NCI-H187 (cell line): Measurements from ENCODE around the gene CCDC102B.
"Not testable (repeated sequence)": the region's sequence is repeated elsewhere in the genome, so short reads cannot be mapped to it uniquely, and the experiment has no call there.

Experiments used
- DNase-seq, 2 experiments: peaks; one replicate each; lab custom pipeline; 2025; lab: John Stamatoyannopoulos, UW

Gene CCDC102B

DNA sequence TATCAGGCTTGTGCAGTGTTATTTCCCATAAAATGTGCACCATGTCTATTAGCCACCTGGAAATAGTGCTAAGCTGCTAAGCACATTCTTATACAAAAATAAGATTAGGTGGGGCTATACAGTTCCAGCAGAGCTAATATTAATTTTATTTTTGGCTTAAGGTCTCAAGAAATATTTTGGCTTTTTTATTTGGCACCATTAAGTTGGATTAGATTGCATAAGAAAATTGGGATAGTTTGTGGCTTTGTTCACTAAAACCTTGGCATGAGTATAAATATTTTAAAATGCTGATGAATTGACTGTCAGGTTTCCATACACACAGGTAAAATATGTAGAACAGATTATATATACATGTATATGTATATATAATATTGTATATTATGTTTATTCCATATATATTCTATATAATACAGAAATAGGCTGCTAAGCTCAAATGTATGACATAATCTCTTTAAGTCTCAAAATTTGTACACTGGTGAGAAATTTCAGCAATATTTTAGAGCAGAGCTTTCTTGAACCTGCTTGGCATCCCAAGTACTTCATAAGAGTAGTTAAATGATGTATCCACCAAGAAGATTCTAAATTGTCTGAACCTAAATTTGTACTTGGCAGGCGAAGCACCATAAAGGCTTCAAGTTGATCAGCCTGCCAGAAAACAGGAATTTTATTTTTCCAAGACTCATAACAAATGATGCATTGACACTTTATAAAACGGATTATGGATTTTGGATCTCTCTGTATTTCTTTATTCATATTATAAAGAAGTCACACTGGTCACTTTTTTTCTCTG is 32.6 kb downstream of the CCDC102B start:
- no peak for DNase-seq

DNA sequence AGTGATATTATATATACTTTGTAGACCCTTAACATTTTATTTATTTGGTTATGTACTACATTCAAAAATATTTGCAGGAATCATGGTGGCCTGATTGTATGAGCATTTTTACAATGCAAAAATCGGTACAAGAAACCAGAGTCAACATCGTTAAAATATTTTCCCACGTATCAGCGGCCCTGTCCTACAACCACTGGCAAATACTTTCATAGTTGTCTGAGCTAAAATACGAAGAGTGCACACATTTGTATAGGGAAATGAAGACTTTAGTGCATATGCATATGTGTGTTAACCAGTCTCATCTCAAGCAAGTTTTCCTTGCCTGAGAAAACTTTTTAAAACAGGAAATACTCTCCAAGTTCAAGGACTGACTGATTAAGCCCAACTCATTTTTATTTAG is 35.9 kb downstream of the CCDC102B start:
- no peak for DNase-seq

DNA sequence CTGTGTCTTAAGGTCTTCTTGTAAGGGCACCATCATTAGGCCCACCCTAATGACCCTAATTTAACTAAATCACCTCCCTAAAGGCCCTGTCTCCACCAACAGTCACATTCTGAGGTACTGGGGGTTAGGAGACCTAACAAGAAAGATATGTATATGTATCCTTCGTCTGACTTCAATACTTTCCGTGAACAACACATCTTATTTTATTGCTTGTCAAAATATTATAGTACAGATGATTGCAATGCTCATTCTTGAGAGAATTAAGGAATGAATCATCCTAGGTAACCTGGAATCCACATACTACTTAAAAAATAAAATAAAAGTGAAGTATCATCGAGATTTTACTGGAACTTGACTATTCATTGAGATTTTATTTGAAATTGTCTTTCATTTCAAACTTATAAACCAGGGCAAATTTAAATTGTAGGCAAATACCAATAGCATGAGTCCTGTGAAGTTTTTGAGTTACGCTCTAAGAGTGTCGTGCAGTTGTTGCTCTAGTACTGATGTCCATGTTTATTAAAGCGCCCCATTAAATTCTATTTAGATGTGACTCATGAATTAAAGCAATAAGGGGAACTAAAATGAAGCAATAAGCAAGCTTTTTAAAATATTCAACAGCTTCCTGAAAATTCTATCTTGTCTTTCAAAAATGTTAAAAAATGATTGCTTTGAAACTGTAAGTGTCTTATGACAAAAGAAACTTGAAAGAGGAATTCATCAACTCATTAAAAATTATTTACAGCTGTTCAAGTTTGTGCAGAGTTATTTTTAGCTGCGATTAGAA is 40.0 kb downstream of the CCDC102B start:
- no peak for DNase-seq

DNA sequence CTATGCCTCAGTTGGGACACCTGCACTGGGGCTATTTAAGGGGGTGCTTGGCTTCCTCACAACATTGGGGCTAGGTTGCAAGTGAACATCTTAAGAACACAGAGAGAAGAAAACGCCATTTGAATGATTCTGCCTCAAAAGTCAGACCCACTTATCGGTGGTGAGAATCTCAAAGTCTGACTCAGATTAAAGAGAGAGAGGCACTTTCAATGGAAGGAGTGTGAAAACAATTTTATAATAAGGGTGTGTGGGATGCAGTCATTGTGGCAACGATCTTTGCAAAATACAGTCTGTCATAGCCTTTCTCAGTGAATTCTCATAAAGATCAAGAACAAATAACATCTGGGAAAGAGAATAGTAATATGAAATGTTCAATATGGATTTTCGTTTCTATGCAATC is 41.8 kb downstream of the CCDC102B start:
- no peak for DNase-seq

DNA sequence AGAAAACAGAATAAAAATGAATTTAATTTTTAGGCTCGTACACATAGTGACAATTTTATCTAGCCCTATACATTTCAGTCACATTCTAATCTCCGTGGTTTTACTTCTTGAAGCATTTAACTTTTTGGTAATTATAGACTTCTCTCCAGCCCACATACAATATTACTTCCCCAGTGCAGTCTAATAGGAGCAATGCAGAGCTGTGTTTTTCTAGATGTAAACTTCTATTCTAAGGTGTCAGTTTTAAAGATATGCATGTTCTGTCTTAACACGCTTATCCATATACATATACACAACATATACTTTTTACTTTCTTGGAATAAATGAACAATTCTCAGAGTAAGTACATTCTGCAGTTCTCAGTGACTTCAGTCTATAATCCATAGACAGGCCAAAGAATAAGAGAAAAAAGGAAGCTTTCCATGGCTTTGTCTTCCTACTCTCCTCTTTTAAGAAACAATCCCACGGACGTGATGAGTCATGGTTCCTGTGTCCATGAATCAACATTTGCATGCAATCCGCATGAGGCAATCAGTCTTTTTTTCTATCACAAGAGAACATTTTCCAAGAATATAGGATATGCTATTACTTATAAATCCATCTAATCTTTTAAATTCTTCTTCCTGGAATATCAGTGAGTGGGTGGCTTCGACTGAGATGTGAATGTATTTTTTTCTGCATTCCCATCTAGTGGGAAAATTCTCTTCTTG is 42.8 kb downstream of the CCDC102B start:
- no peak for DNase-seq

DNA sequence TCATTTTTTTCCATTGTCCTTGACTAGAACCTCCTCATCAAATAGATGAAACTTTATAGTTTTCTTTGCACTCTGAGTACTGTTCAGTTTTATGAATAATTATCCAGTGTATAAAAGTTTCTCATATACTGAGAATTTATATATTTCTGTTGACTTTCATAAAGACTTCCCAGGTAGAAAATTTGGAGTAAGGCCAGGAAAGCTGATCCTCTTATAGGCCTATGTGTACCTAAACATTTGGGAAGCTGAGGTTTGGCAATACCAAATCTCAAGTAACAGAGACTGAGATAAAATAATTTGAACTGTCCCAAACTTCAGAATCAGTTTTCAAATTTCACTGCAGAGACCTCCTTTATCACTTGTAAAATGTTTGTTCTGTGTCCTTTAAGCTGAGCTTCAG is 43.4 kb downstream of the CCDC102B start:
- DNase-seq, result no peak

DNA sequence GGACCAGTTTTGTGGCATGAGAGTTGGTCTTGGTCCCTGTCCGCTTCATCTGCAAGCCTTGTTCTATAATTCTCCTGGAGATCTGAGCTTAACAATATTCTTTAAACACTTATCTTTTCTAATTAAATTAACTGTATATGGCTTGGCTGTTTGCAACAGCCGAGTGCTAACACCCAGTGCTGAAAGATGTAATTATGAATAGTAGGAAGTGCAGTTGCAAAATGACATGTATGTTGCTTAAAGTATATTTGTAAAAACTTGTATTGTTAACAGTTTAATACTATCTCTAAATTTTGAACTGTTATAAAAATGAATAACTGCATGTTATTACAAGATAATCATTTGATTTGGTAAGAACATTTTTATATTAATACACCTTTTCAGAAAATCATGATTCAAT is 45.1 kb downstream of the CCDC102B start:
- no peak for DNase-seq

DNA sequence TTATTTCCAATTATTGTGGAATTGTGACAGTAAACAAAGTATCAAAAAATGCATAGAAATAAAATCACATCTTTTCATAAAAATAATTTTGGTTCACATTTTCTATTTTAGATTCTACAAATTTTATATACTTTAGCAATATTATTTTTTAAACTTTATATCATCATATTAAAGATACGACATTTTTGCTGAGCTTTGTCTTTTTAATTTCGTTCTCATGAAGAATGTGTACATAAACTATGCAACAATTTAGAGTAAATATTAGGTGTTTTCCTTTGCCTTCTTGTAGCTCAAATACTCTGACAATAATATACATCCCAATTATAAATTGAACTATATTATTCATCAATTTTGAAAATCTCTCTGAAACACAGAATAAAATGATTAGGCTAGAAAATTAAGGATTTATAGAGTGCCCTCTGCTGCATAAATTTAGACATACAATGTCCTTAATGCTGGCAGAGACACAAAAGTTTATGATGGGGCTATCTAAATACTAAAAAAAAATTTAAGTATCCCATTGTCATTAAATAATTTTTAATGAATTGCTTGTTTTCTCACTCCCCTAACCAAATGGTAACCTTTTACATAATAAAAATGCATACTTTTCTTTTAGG is 45.7 kb downstream of the CCDC102B start:
- DNase-seq, result no peak

DNA sequence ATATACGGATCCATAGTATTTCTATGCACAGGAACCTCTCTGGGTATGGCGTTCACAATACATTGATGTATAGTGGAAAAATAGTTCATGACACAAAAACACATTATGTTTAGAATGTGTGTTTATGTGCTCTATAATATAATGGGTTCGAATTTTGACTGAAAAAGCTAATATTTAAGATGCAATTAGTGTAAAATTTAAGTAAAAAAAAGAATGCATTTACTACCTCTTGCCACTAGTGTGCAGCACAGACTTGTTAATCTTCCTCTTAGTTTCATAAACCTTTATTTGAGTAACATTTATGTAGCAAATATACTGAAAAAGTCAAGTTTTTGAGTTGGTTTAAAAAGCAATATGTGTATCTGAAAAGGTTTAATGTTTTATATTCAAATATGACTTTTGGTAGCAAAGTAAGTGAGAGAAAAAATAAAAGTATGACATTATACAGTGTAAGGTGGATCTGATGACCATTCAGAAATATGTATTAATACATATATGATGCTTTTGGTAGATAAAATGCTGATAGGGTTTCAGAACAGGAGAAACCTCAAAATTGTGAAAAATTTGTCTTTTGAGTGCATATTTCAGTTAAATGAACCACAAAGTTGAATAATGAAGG is 49.4 kb downstream of the CCDC102B start:
- DNase-seq, result no peak

DNA sequence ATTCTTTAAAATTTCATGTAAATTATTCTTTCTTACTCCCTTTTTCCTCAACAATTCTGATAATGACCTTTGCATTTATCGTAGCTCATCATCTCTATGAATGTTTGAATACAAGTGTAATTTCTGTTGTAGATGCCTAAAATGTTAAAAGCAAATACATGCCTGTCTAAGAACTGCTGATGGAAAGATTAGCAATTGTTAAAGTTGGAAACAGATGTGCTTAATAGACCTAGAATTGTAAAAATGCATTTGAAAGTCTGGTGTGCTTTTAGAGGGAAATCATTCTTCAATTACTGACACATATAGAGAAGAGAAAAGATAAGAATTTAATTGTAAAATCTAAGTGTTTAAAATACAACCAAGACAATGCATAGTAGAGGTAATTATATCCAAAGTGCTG is 50.4 kb downstream of the CCDC102B start:
- DNase-seq, result no peak

DNA sequence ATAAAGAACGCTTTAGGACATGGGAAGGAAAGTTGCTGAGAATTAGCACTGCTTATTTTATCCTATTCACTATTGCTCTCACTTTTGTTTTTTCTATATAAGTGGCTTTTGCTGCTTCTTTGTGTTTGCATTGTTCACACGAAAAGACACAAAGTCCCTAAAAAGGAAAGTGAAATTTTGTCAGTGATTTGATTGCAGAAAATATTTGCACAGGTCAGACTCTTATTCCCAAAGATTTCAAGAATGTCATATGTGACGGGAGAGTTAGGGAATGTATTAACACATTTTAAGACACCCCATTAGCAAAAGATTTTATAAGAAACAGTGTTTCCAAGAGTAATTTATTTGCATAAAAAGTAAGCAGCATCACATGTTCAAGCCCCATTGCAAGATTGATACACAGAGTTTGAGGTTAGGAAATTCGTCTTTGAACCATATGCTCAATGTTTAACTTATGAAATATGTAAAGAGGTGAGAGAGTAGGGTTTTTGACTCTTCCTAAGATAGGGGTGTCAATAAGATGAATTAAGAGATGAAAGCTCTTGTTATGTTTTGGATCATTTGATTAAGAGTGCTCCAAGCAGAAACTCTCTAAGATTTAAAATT is 57.0 kb downstream of the CCDC102B start:
- no peak for DNase-seq

DNA sequence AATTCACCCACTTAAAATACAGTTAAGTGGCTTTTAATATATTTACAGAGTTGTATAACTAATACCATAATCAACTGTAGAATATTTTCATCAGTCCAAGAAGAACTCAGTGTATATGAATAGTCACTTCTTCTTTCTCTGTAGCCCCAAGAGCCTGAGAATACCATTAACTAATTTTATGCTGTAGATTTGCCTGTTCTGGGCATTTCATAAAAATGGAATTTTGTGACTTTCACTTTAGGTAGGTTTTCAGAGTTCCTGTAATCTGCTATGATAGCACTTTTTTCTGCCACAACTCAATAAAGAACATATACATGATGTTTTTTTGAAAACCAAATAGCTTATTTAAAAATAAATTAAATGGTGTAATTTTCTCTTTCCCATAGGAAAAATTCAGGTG is 57.6 kb downstream of the CCDC102B start:
- DNase-seq, result no peak

DNA sequence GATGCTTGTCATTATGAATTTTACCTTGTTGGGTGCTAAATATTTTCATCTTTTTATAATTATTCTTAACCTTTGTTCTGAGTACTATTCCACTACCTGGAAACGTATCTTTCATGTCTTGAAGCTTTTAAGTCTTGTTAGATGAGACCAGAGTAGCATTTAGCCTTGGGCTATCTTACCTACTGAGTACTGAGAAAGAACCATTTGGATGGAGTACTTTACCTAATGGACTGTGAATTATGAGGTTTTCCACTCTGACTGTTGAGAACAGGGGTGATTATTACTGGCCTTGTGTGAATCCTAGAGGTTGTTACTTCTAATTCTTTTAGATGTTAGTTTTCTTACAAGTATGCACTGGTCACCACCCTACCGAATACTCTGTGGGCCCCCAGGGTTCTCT is 63.5 kb downstream of the CCDC102B start:
- no peak for DNase-seq

DNA sequence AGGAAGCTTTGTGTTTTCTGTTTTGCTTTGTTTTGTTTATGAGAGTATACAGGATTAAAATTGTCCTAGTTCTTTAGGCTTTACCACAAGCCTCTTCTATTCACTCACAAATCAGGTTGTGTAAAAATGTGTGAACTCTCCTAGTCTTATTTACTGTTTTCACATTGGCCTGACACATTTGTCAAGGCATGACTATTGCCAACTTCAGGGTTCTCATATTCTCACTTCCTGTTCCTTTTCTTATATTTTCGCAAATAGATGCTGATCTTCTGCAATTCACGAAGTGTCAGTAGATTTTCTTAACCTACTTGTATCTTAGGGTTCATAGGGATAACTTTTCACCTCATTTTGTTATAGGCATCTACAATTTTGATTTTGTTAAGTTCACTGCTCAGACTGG is 67.1 kb downstream of the CCDC102B start:
- DNase-seq, result no peak

DNA sequence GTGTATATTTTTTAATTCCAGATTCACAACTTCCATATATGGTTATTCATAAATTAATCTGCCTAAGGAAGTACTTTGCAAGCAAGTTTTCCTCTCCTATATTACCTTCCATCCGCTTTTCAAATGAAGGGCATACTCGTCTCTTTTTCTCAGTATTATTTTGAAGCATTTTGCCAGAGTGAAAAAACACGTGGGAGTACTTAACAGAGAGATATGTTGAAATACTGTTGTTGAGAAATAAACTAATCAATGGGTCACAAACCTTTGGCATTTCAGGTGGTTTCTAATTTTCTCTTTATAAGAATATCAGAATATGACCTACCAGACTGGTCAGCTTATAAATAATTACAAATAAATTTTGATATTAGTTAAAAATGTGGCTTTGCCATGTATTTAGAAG is 67.6 kb downstream of the CCDC102B start:
- no peak for DNase-seq

DNA sequence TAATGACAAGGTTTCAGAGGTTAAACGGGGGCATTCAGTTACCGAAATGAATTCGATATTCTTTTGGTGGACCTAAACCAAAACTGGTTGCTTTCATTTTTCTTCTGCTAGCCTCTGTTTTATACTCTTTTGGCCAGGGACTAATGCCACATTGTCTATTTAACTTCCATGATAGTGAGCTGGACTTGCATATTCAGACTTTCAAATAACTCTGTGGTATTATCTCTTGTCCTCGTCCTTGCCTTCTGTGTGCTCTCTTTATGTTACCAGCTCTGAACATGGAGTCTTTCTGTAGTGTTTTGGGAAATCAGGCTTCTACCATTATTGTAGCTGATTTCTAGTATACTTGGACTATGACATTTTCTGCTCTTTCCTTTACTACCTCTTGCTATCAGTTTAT is 75.1 kb downstream of the CCDC102B start:
- DNase-seq, result no peak

DNA sequence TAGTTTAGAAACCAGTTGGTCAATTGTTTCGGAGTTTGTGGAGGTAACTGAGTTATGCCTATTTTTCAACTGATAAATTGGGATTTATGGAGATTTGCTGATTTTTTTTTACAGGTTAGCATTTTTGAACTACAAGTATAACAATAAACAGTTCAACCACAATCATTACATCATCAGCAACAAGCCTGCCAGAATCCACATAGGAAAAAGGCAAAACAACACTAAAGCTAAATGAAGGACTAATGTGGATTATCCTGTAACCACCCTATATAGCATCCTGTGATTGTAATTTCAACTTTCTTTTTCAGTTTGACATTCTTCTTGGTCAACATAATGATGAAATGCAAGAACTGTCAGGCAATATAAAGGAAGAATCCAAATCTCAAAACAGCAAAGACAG is 76.5 kb downstream of the CCDC102B start:
- DNase-seq, result no peak

DNA sequence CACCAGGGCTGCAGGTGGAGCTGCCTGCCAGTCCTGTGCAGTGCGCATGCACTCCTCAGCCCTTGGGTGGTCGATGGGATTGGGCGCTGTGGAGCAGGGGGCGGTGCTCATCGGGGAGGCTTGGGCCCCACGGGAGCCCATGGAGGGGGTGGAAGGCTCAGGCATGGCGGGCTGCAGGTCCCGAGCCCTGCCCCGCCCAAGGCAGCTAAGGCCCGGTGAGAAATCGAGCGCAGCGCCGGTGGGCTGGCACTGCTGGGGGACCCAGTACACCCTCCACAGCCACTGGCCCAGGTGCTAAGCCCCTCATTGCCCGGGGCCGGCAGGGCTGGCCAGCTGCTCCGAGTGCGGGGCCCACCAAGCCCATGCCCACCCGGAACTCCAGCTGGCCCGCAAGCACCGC is 82.1 kb downstream of the CCDC102B start:
- not testable (repeated sequence) for DNase-seq

DNA sequence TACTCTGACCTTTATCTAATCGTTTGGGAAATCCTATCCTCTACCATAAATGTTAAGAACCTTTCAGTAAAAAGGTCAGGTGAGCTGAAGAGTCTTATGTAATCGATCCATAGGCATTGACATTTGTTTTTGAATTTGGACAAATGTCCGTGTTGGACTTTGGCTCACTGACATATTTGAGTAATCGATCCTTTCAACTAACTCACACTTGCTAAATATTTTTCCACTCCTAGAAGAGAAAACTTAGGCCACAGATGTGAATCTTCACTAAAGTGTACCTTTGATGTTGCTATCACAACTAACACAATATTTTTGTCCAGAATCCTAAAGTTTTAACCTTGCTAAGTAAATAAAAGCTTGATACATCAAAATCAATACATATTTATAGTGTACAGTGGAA is 89.5 kb downstream of the CCDC102B start:
- no peak for DNase-seq

DNA sequence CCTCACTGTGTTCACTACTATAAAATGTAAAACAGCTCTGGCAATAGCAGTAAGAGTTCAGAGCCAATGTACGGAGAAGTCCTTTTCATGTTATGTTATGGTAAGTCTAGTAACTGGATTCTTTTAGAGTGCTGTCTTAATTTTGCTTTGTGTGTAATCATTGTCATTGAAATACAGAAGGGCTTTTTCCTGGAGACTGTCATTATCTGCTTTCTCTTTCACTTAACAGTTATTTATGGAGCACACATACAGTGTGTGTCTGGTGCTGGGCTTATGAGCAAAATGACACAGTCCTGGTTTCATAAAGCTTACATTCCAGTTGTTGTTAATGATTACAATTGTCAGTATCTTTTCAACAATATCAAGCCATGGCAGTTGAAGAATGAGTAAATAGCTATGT is 95.5 kb downstream of the CCDC102B start:
- no peak for DNase-seq

DNA sequence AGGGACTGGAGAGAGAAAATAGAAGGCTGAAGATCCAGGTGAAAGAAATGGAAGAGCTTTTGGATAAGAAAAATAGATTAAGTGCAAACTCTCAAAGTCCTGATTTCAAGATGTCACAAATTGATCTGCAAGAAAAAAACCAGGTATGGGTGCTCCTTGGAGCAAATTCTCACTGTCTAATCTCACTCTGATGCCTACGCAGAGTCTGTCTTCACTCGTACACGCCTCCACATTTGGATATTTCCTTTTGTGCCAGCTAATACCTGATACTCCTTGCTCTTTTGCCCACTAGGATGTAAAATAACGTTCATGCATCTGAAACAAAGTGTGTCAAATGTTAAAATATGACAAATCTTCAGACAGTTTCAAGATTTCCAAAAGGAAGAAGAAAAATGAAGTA is 99.4 kb downstream of the CCDC102B start:
- DNase-seq, result no peak

DNA sequence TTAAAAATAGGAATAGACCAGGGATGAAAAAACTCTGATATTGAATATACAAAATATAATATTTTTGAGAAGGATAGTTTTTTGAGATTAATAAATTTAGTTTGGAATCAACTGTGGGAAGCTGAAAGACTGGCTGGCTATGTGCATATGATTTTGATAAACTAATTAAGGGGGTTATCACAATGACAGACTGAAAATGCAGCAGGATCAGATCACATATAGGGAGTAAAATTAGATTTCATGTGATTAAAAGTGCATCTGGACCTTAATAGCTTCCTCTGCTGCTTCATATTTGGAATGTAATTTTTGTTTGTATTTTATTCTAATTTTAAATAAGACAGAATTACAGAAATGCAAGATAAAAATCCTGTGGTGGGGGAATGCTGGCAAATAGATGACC is 111.7 kb downstream of the CCDC102B start:
- DNase-seq, result no peak
